ENCODE measurements around the gene MAP3K15.
"Not testable (repeated sequence)": the region's sequence is repeated elsewhere in the genome, so short reads cannot be mapped to it uniquely, and the experiment has no call there.

The MAP3K15 gene

GRCh38 chrX:19517965-19518364 lies 2.7 kb upstream of the MAP3K15 start:
- no peak for DNase-seq

DNA sequence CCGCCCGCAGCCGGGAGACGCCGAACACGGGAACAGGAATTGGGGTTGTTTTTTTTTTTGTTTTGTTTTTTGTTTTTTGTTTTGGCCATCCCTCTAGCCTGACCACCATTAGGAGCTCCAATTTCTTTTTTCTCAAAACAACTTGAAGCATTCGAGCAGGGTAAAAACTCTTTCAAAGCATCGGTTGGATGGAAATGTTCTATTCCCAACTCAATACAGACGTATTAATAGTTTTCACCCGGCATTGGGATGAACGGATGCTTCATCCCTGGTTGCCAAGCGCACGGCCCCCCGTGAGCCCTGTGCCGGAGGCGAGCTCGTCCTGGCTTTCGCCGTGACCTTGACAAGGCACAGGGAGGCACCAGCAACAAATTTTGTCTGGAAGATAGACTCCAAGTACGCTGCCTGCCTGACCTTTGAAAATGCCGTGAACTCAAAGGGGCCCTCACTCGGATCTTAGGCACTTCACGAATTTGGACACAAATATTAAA lies 352 bp upstream of the MAP3K15 start:
- DNase-seq = peak in 2 of 3 experiments; percentile 9 to 23

GRCh38 chrX:19513383-19513782 lies 1.9 kb downstream of the MAP3K15 start:
- peak; percentile 60 to 81 (median 77) for DNase-seq

DNA sequence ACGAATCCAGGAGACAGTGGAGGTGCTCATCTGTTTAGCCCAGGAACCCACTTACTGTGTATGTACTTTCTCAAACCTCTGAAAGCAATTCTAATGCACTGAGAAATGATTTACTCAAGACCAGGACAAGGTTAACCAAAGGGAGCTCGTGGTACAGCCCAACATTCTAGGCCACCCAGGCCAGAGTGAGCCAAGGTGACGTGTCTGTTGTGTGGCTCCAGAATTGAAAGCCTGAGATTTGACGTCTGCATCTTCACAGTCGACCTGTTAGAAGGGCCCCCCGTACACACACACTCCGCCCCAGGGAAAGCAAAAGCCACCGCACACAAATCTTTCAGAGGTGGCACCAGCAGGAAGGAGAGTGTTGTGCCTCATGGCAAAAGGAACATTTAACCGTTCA lies 2.3 kb downstream of the MAP3K15 start:
- DNase-seq = peak in 1 of 3 experiments; percentile 44

- no peak for DNase-seq
Observed at GRCh38 chrX:19512359-19512758, 2.9 kb downstream of the MAP3K15 start.

- not testable (repeated sequence) for DNase-seq
Observed at GRCh38 chrX:19511796-19512195, 3.5 kb downstream of the MAP3K15 start.

DNA sequence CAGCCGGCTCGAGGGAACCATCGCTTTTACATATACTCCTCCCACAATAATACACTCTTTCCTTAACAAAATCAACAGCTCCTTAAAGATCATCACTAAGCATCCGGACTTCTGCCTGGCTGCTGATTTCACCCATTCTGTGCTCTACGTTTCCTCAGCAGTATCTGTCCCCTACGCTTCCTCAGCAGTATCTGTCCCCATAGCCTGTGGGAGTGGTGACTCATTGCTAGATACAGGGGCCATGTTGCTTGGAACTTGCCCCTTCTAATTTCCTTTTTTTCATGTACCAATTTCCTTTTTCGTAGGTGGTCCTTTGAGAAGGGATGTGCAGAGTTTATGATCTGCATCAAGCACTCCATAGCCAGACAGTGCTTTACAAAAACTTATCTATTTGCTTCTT lies 18.6 kb downstream of the MAP3K15 start:
- DNase-seq = no peak

- DNase-seq = no peak
Observed at GRCh38 chrX:19487520-19488200, 27.6 kb downstream of the MAP3K15 start.

DNA sequence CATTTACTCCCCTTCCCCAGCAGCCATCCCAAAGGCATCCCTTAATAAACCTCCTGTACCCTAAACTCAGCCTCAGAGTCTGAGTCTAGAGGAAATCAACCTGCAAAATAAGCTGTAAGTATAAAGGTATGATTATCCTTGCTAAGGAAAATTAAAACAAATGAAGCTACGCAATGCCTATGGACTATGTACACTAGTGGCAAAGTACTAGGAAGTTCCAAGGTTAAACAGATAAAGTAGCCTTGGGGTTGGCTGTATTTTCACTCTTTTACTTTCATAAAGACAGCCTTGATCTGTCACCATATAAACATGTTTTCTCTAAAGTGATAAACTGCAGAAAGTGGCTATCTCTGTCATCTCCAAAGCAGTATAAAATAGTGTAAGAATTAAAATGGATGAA lies 35.9 kb downstream of the MAP3K15 start:
- no peak for DNase-seq

- not testable (repeated sequence) for DNase-seq
Observed at GRCh38 chrX:19468383-19468782, 46.9 kb downstream of the MAP3K15 start.

- DNase-seq = no peak
Observed at GRCh38 chrX:19462879-19463278, 52.4 kb downstream of the MAP3K15 start.

- DNase-seq = no peak
Observed at GRCh38 chrX:19462231-19462630, 53.1 kb downstream of the MAP3K15 start.

GRCh38 chrX:19457662-19458061 lies 57.6 kb downstream of the MAP3K15 start:
- DNase-seq = no peak

DNA sequence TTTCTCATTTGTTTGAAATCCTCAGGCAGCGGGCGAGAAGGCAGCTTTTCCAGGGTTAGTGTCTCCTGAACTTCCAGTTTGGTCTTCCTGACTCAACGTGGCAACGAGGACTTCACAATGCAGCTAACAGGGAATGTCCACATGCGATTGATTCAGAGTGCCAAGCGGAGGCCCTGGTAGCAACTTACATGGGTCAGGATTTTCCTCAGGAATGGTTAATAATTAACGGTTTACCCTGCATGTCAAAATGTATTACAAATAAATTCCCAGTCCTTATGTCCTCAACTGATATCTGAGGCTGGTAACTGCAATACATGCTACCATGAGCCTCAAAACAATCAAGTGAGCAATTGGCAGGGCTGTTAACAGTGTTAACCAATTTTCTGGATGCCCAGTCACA lies 67.2 kb downstream of the MAP3K15 start:
- DNase-seq = no peak

- no peak for DNase-seq
Observed at GRCh38 chrX:19446397-19446796, 68.9 kb downstream of the MAP3K15 start.

DNA sequence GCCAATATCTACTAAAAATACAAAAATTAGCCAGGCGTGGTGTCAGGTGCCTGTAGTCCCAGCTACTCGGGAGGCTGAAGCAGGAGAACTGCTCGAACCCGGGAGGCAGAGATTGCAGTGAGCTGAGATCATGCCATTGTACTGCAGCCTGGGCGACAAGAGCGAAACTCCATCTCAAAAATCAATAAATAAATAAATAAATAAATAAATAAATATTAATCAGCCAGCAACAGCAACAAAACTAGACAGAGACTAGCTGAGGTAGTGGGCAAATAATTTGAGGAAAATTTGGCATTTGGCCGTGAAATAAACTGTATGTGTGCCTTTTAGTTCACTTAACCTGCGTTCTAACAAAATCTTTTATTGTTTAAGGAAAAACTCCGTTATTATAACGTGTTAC lies 69.5 kb downstream of the MAP3K15 start:
- not testable (repeated sequence) for DNase-seq

DNA sequence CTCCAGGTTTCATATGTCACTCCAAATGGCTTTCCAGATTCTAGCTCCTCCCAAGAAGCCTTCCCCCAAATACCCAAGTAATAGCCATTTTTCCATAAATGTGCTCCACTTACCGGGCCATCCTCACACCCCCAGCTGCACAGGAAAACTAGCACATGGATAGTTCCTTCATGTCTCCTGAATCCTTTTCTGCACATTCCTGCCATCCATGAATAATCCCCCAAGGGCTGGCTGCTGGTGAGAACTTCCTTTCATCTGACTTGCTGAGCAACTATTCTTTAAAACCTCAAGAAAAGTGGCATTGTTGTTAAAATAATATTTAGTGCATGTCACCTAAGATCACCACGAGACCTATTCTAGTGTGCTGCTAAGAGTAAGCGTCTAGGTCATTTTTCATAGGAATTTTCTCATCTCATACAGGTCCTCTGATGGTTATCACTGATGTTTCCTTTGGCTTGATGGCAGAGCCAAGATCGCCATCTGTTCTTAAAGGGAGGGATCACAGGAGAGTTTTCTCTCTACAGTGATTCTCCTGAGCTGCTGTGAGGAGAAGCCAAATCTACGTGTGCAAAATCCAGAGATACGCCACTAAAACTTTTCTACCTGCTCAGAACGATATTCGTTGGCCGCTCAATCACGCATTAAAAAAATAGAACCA lies 71.3 kb downstream of the MAP3K15 start:
- no peak for DNase-seq

DNA sequence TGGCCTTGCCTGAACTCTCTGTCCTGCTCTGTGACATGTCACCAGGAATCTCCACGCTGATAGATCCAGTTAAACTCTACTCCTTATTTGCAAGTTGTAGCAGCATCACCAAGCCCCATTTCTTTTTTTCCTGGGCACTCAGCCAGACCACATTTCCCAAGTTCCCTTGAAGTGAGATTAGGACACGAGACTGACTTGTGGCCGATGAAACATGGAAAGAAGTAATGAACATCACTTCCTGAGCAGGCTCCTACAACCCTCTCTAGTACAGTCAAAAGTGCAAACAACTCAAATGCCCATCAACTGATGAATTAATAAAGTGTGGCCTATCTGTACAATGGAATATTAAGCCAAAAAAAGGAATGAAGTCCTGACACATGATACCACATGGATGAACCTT lies 74.6 kb downstream of the MAP3K15 start:
- no peak for DNase-seq

DNA sequence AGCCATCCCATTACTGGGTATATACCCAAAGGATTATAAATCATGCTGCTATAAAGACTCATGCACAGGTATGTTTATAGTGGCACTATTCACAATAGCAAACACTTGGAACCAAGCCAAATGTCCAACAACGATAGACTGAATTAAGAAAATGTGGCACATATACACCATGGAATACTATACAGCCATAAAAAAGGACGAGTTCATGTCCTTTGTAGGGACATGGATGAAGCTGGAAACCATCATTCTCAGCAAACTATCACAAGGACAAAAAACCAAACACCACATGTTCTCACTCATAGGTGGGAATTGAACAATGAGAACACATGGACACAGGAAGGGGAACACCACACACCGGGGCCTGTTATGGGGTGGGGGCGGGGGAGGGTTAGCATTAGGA lies 92.6 kb downstream of the MAP3K15 start:
- not testable (repeated sequence) for DNase-seq

DNA sequence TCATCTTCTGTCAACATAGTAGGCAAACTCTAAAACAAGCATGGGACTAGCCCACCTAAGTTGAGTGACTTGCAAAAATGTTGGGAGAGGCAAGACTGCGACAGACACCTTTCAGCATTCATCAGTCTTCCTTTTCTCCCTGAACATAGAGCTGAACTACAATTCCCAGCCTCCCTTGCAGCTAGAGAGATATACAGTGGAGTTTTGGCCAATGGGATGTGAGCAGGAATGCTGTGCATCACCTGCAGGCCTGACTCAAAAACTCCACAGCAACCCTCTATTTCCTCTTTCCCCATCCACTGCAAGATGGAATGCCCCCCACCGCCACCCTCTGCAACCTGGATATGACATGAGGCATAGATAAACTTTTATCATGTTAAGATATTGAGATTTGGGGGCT lies 105.0 kb downstream of the MAP3K15 start:
- no peak for DNase-seq

GRCh38 chrX:19403696-19404095 lies 111.6 kb downstream of the MAP3K15 start:
- no peak for DNase-seq

DNA sequence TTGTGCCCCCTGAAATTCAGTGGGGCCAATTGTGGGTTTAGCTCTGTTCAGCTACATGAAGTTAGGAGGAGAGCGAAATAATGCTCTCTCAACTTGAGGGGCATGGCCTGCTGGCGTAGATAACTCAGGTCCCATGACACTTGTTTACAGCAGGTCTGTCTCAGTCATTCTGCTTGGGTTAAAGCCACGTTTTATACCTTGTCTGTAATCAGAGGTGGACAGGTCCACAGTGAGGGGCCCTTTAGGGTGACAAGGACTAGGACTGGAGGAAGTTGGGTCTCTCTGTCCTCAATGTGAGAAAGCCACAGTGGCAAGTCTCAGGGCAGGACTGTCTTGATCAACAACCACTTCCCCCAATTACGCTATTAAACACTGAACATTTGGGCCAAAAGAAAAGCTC lies 122.6 kb downstream of the MAP3K15 start:
- no peak for DNase-seq

DNA sequence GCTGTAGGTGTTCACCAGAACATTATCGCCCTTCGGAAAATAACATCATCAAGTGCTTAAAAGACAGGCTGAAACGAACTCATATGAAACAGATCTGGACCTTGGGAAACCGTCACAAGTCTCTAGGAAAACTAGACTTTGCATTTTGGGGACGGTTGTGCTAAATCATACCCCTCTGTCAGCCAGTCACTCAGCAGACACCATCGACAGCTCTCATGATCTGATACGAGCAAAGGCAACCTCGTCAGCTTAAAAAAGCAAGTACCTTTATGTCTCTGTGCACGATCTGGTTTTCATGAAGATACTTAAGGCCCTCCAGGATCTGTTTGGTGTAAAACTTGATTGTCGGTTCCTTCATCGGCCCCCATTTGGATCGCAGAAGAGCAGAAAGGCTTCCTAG lies 123.2 kb downstream of the MAP3K15 start:
- DNase-seq = no peak

DNA sequence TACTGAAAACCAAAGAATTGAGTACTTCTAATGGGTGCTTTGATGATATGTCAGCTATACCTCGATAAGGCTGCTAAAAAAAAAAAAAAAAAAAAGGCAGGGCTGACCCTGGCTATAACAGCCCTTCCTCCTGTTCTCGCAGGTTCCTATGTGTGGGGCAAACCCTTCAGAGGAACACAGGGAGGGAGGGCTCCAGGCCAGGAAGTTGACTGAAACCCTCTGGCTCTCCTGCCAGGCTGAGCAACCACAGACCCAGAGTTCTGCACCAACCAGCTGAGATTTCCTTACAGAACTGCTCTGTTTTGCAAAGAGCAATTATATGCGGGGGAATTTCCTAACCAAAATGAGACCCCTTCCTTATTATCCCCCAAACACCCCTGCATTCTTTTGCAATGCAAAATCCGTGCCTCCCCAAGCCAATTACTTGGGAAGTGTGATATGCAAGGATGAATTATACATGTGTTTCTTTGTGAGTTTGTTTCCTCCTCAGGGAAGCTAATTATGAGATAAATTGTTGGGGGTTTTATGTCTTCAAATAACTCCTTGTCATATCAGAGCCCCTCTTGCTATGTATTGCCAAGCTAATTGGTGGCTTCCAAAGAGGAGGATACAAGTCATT lies 126.0 kb downstream of the MAP3K15 start:
- DNase-seq = no peak
